ENCODE results near the gene PLEKHA6. TPM values are rescaled to one million over a fixed set of nuclear protein-coding genes. Genes with fewer than 3 reads are reported as not detected.

PLEKHA6 gene
- total RNA-seq, 4 donors from 2014 or later = 4.3 to 13.2 (median 7.7) TPM

GRCh38 chr1:204402391-204402790 lies 42.7 kb upstream of the PLEKHA6 start:
- no peaks in the 10 kb centered on the region for H3K9me3 ChIP-seq
- no peak overlapping the region for H3K4me3 ChIP-seq
- in situ Hi-C loops (cut with MboI; ENCODE audit: low sequenced_read_pairs in 4 of 4) = no loop called here
- H3K27ac ChIP-seq = no peak overlapping the region
- no peaks in the 10 kb centered on the region for H3K27me3 ChIP-seq
- TF ChIP-seq, protein P1, sequence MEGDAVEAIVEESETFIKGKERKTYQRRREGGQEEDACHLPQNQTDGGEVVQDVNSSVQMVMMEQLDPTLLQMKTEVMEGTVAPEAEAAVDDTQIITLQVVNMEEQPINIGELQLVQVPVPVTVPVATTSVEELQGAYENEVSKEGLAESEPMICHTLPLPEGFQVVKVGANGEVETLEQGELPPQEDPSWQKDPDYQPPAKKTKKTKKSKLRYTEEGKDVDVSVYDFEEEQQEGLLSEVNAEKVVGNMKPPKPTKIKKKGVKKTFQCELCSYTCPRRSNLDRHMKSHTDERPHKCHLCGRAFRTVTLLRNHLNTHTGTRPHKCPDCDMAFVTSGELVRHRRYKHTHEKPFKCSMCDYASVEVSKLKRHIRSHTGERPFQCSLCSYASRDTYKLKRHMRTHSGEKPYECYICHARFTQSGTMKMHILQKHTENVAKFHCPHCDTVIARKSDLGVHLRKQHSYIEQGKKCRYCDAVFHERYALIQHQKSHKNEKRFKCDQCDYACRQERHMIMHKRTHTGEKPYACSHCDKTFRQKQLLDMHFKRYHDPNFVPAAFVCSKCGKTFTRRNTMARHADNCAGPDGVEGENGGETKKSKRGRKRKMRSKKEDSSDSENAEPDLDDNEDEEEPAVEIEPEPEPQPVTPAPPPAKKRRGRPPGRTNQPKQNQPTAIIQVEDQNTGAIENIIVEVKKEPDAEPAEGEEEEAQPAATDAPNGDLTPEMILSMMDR (IDR thresholded peaks at IDR 0.05 in 4 of 5, conservative IDR thresholded peaks at IDR 0.05 in 1 of 5) = no peak
- no peak for TF ChIP-seq POLR2A (IDR thresholded peaks at IDR 0.05)
- no peak for ATAC-seq
- intact Hi-C loops (cut with DNase I; ENCODE audit: low total_unique reads) = no loop called here
- H3K36me3 ChIP-seq = peaks cover 0 to 70% of the 10 kb centered on the region in 2 donors
- no peak for DNase-seq
- H3K4me1 ChIP-seq = peaks cover 23 to 31% of the 10 kb centered on the region in 2 donors

- intact Hi-C loops (cut with DNase I; ENCODE audit: low total_unique reads) (no loop called here), in situ Hi-C loops (cut with MboI; ENCODE audit: low sequenced_read_pairs in 4 of 4) (no loop called here)
- no peak for DNase-seq
- TF ChIP-seq, protein P1 (IDR thresholded peaks at IDR 0.05 in 4 of 5, conservative IDR thresholded peaks at IDR 0.05 in 1 of 5) = no peak
- TF ChIP-seq POLR2A (IDR thresholded peaks at IDR 0.05) = no peak
- Histone ChIP-seq H3K27ac (no peak overlapping the region), H3K4me3 (no peak overlapping the region), H3K9me3 (no peaks in the 10 kb centered on the region), H3K4me1 (peaks cover 16 to 25% of the 10 kb centered on the region in 2 donors), H3K36me3 (peaks cover 0 to 70% of the 10 kb centered on the region in 2 donors), H3K27me3 (no peaks in the 10 kb centered on the region)
- no peak for ATAC-seq
Observed at GRCh38 chr1:204401730-204402129, 42.0 kb upstream of the PLEKHA6 start.

GRCh38 chr1:204400882-204401510 lies 41.3 kb upstream of the PLEKHA6 start:
- DNase-seq = no peak
- H3K27ac ChIP-seq = no peak overlapping the region
- no peak for ATAC-seq

GRCh38 chr1:204398197-204399125 lies 38.7 kb upstream of the PLEKHA6 start:
- in situ Hi-C loops (cut with MboI; ENCODE audit: low sequenced_read_pairs in 4 of 4) = loop anchor here in 2 of 4 donors (25.0 kb wide), 2 partner anchors 536 to 561 kb away; partner anchors contain the start of gene SNRPE (in 1 of the 2)
- no peaks in the 10 kb centered on the region for H3K27me3 ChIP-seq
- peak overlapping the region; percentile 17 to 68 (median 34) for H3K27ac ChIP-seq
- H3K4me3 ChIP-seq = no peak overlapping the region
- DNase-seq = peak; percentile 57 to 70
- intact Hi-C loops (cut with DNase I; ENCODE audit: low total_unique reads) = loop anchor here (2.0 kb wide), 1 partner anchor 20 kb away; no protein-coding TSS in a partner anchor
- H3K4me1 ChIP-seq = peaks cover 0 to 3% of the 10 kb centered on the region in 2 donors
- peak; percentile 91 to 93 for ATAC-seq
- TF ChIP-seq, protein P1 (IDR thresholded peaks at IDR 0.05 in 4 of 5, conservative IDR thresholded peaks at IDR 0.05 in 1 of 5) = peak; percentile 61 to 80 (median 77)
- no peak for TF ChIP-seq POLR2A (IDR thresholded peaks at IDR 0.05)
- no peaks in the 10 kb centered on the region for H3K9me3 ChIP-seq
- H3K36me3 ChIP-seq = peaks cover 0 to 45% of the 10 kb centered on the region in 2 donors

More at GRCh38 chr1:204400882-204401510, 41.3 kb upstream of the PLEKHA6 start:
- intact Hi-C loops (cut with DNase I; ENCODE audit: low total_unique reads) (no loop called here), in situ Hi-C loops (cut with MboI; ENCODE audit: low sequenced_read_pairs in 4 of 4) (no loop called here)
- peaks cover 9 to 17% of the 10 kb centered on the region in 2 donors for H3K4me1 ChIP-seq
- TF ChIP-seq POLR2A (IDR thresholded peaks at IDR 0.05) = no peak
- TF ChIP-seq, protein P1 (IDR thresholded peaks at IDR 0.05 in 4 of 5, conservative IDR thresholded peaks at IDR 0.05 in 1 of 5) = no peak
- H3K27me3 ChIP-seq = no peaks in the 10 kb centered on the region
- no peak overlapping the region for H3K4me3 ChIP-seq
- peaks cover 0 to 70% of the 10 kb centered on the region in 2 donors for H3K36me3 ChIP-seq
- H3K9me3 ChIP-seq = no peaks in the 10 kb centered on the region
